Measurements from ENCODE around the gene TOLLIP.

TOLLIP gene

DNA sequence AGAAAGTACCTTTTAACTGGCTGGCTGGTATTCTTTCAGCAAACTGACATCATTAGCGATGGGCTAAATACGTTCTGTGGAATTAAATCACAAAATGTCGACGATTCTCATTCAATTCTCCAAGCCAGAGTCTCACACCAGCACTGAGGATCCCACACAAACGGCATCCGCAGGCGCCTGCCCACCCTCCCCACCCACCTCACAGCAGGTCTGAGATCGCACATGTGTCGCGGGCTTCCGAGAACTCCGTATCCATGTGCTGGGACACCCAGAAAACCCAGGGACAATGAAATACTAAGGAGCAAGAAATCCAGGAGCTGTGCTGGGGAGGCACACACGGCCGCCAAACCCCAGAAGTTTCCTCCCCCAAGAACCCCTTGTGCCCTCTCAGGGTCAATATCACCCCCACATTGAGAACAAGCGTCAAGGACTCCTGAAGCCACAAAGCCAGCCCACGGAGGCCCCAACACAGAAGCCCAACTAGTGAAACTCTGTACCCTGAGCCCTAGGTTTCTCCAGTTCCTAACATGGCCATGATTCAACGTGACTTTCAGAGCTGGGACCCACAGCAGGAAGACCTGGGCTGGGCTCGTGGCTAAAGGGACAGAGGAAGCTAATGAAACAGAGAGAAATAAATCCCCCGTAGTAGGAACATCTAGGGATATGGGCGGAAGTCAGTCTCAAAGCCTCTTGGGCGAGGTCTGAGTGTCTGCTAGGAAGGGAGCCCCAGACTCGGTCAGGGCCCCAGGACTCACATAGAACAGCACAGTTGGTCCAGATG is 8.0 kb downstream of the TOLLIP start:
- H2AFZ ChIP-seq (ENCODE audit: low read length) = no peak overlapping the region
- no peak overlapping the region for H3K4me3 ChIP-seq (ENCODE audit: low read depth, low read length, poor library complexity, severe bottlenecking)
- peaks cover 12% of the 10 kb centered on the region; the same call in 1 of the 2 replicates for H3K36me3 ChIP-seq (ENCODE audit: insufficient read depth, low read length)
- peaks cover 7% of the 10 kb centered on the region for H3K79me2 ChIP-seq (ENCODE audit: insufficient read depth, low read length)
- no peak overlapping the region for H3K4me2 ChIP-seq (ENCODE audit: low read length)
- no peak overlapping the region for H3K27ac ChIP-seq (ENCODE audit: low read depth, low read length, poor library complexity, severe bottlenecking)
- TF ChIP-seq EZH2 (IDR thresholded peaks at IDR 0.05; ENCODE audit: borderline replicate concordance, low read length) = no peak
- TF ChIP-seq, protein P1, sequence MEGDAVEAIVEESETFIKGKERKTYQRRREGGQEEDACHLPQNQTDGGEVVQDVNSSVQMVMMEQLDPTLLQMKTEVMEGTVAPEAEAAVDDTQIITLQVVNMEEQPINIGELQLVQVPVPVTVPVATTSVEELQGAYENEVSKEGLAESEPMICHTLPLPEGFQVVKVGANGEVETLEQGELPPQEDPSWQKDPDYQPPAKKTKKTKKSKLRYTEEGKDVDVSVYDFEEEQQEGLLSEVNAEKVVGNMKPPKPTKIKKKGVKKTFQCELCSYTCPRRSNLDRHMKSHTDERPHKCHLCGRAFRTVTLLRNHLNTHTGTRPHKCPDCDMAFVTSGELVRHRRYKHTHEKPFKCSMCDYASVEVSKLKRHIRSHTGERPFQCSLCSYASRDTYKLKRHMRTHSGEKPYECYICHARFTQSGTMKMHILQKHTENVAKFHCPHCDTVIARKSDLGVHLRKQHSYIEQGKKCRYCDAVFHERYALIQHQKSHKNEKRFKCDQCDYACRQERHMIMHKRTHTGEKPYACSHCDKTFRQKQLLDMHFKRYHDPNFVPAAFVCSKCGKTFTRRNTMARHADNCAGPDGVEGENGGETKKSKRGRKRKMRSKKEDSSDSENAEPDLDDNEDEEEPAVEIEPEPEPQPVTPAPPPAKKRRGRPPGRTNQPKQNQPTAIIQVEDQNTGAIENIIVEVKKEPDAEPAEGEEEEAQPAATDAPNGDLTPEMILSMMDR (IDR thresholded peaks at IDR 0.05; ENCODE audit: low read length) = no peak
- no peaks in the 10 kb centered on the region for H3K9me3 ChIP-seq (ENCODE audit: low read length)
- no peaks in the 10 kb centered on the region for H3K27me3 ChIP-seq (ENCODE audit: insufficient read depth, low read length)
- no peaks in the 10 kb centered on the region for H4K20me1 ChIP-seq (ENCODE audit: insufficient read depth, low read length)
- no peaks in the 10 kb centered on the region for H3K9me2 ChIP-seq (ENCODE audit: low read depth, low read length)
- no peak overlapping the region for H3K9ac ChIP-seq (ENCODE audit: low read length)
- H3K4me1 ChIP-seq (ENCODE audit: insufficient read depth, low read length, severe bottlenecking) = no peaks in the 10 kb centered on the region
- H3F3A ChIP-seq (ENCODE audit: insufficient read depth, low read length) = no peaks in the 10 kb centered on the region

DNA sequence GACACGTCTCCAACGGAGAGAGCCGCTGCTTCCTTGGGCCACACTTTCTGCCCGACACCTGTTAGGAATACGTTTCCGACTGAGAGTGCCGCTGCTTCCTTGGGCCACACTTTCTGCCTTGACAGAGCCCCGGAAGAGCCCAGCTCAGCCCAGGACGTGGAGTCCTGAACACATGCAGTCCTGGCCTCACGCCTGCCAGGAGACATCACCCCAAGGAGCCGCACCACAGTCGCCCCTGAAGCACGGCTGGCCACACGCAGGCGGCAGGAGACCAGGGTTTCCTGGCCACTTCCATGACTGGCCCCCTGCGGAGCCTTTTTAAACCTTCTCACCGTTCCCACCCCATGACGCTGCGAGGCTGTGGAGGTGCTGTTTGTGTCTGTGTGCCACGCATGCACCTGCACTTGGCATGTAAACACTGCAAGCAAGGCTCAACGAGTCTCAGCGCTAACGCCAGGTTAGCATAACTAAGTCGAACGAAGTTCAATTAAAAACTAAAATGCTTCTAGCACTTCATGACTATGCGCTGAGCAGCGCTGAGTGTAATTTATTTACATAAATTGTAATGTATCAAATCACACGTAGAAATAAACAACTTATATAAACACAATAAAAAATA is 8.8 kb downstream of the TOLLIP start:
- Histone ChIP-seq H2AFZ (ENCODE audit: low read length) (no peak overlapping the region), H3K27ac (ENCODE audit: low read depth, low read length, poor library complexity, severe bottlenecking) (no peak overlapping the region), H3K79me2 (ENCODE audit: insufficient read depth, low read length) (peaks cover 7% of the 10 kb centered on the region), H3K4me3 (ENCODE audit: low read depth, low read length, poor library complexity, severe bottlenecking) (no peak overlapping the region), H3K4me2 (ENCODE audit: low read length) (no peak overlapping the region), H3K9me2 (ENCODE audit: low read depth, low read length) (no peaks in the 10 kb centered on the region), H3K36me3 (ENCODE audit: insufficient read depth, low read length) (peaks cover 11% of the 10 kb centered on the region), H3K9ac (ENCODE audit: low read length) (no peak overlapping the region), H3F3A (ENCODE audit: insufficient read depth, low read length) (no peaks in the 10 kb centered on the region), H3K9me3 (ENCODE audit: low read length) (no peaks in the 10 kb centered on the region), H3K4me1 (ENCODE audit: insufficient read depth, low read length, severe bottlenecking) (no peaks in the 10 kb centered on the region), H4K20me1 (ENCODE audit: insufficient read depth, low read length) (no peaks in the 10 kb centered on the region), H3K27me3 (ENCODE audit: insufficient read depth, low read length) (no peaks in the 10 kb centered on the region)
- TF ChIP-seq, protein P1 (IDR thresholded peaks at IDR 0.05; ENCODE audit: low read length) = no peak
- TF ChIP-seq EZH2 (IDR thresholded peaks at IDR 0.05; ENCODE audit: borderline replicate concordance, low read length) = no peak

DNA sequence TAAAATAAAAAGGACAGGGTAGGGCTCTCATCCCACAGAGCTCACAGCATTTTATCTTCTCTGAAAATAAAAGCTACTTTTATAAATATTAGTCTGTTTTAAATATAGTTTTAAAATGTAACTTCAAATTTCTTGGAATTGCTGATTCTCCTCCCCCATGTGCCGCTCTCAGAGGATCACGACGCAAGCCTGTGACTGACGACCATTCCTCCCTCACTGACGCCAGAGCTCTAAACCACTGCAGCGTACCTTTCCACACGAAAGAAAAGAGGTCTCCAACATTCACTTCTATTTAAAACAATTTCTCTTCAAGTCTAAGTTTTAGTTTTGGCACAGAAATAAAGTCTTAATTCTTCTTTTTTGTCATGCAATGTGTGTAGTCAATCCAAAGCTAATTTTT is 9.3 kb downstream of the TOLLIP start:
- no peak overlapping the region for H3K27ac ChIP-seq (ENCODE audit: low read depth, low read length, poor library complexity, severe bottlenecking)
- no peaks in the 10 kb centered on the region for H3K27me3 ChIP-seq (ENCODE audit: insufficient read depth, low read length)
- peaks cover 7% of the 10 kb centered on the region for H3K79me2 ChIP-seq (ENCODE audit: insufficient read depth, low read length)
- H3K9me2 ChIP-seq (ENCODE audit: low read depth, low read length) = no peaks in the 10 kb centered on the region
- no peak overlapping the region for H2AFZ ChIP-seq (ENCODE audit: low read length)
- no peaks in the 10 kb centered on the region for H3K4me1 ChIP-seq (ENCODE audit: insufficient read depth, low read length, severe bottlenecking)
- H4K20me1 ChIP-seq (ENCODE audit: insufficient read depth, low read length) = no peaks in the 10 kb centered on the region
- no peaks in the 10 kb centered on the region for H3F3A ChIP-seq (ENCODE audit: insufficient read depth, low read length)
- no peak overlapping the region for H3K4me3 ChIP-seq (ENCODE audit: low read depth, low read length, poor library complexity, severe bottlenecking)
- peaks cover 14% of the 10 kb centered on the region for H3K36me3 ChIP-seq (ENCODE audit: insufficient read depth, low read length)
- TF ChIP-seq, protein P1 (IDR thresholded peaks at IDR 0.05; ENCODE audit: low read length) = no peak
- TF ChIP-seq EZH2 (IDR thresholded peaks at IDR 0.05; ENCODE audit: borderline replicate concordance, low read length) = no peak
- no peak overlapping the region for H3K4me2 ChIP-seq (ENCODE audit: low read length)
- no peak overlapping the region for H3K9ac ChIP-seq (ENCODE audit: low read length)
- no peaks in the 10 kb centered on the region for H3K9me3 ChIP-seq (ENCODE audit: low read length)

All from OCI-LY1 (cell line).